Amygdala (tissue), 56 donors: ENCODE results near the gene SYNE1.
"Not testable (repeated sequence)": the region's sequence is repeated elsewhere in the genome, so short reads cannot be mapped to it uniquely, and the experiment has no call there.

Source experiments
- DNase-seq, 56 donors: peaks; one replicate each; lab custom pipeline; 2025; lab: John Stamatoyannopoulos, UW

SYNE1 gene

GRCh38 chr6:152452639-152453038, 184.5 kb downstream of the SYNE1 start:
- DNase-seq, result no peak

- DNase-seq, result no peak
Measured at GRCh38 chr6:152450519-152450918, 186.6 kb downstream of the SYNE1 start.

DNA sequence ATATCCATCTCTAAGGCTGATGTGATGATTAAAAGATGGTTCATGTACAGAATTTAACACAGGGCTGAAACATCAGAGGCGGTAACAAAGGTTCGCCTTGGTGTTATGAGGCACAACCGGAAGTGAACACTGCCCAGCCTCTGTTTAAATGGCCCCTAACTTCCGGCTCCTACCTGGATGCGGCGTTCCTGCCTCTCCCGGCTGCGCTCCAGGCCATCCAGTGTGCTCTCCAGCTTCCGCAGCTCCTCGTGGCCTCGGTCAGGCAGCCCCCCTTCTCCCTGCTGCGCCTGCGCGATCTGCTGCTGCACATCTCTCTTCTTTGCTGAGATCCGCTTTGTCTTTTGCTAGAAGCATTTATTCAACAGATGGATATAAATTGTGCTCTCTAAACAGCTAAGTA, 195.3 kb downstream of the SYNE1 start:
- peak in 7 of 56 donors; percentile 2 to 9 (median 8) for DNase-seq

DNA sequence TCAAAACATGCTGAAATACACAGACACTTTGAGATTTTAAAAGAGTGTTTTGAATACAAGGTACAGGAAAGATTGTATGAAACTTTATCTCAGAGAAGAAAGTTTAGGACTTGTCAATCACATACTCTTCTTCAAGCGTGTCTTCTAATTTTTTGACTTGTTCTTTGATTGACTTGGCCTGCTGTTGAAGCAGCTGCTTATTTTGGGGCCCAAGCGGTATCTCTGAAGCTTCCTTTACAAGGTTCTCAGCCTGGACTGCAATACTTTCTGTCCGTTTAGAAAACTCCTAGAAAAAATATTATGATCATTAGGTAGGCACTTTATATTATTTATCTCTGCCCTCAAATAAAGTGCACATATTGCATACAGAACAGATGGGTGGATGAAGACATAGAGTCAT, 201.3 kb downstream of the SYNE1 start:
- no peak for DNase-seq

DNA sequence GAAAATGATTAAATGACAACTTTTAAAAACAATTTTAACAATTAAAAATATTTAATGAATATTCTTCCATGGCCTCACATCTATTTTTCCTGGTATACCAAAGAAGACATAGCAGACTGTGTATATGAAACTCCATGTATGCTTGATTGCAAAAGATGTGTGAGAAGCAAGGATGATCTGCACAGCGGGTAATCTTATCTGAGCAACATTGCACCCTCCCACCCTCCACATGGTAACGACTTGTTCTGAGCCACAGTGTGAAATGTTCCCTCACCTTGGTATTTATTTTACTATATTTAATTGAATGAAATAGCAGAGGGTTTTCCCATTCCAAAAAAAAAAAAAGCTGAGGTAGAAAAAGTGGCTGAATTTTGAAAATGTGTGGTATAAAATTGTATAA, 204.4 kb downstream of the SYNE1 start:
- DNase-seq, result peak in 5 of 56 donors; percentile 5 to 40 (median 13)

DNA sequence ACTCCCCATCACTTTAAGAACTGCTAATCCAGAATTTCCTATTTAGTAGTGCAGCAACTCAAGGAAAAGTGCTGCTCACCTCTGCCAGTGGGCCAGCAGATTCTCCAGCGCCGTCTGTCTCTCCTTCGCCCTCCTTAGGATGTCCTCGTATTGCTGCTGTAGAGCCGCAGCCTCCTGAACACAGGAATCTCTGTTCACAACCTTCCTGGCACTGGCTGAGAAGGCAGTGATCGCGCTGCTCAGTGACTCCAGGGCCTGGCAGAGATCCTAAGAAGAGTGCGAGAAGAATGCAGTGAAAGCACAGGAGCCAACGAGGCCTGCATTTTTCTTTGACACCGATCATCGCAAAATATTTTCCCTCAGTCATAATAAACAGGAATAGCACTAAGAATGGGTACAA, 209.0 kb downstream of the SYNE1 start:
- DNase-seq, result peak in 1 of 56 donors; percentile 22

- no peak for DNase-seq
Measured at GRCh38 chr6:152426276-152426675, 210.9 kb downstream of the SYNE1 start.

DNA sequence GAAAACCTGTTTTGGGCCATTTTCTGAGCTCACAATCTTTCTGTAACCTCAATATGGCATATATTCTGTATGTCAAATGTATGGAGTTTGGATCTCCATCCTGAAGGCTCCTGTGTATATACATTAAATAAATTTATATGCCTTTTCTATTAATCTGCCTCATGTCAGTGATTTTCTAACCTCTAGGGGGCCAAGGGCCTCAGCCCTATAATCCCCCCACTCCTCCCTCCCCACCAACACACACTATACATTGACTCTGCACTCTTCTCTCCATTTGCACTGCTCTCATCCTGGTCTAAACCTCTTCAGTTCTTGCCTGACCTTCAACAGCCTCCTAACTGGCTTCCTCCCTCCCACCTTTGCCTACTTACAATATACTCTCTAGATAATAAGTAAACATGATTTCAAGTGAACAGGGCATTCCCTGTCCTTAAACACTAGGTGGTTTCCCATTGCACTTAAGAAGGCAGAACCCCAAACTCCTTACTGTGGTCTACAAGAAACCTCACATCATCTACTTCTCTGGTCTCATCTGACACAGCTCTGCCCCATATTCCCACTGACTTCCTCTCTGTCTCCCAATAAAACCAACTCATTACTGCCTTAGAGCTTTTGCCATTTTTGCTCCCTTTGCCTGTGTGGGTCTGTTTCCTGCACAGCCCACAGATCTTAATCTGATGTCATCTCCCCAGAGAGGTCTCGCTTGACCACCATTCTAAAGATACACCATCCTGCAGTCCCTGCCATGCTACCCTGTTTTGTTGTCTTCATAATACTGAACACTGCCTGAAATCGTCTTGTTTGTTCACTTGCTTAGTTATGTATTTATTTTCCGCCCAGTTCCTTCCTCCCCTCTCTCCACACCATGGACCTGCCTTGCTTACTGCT, 213.7 kb downstream of the SYNE1 start:
- no peak for DNase-seq

DNA sequence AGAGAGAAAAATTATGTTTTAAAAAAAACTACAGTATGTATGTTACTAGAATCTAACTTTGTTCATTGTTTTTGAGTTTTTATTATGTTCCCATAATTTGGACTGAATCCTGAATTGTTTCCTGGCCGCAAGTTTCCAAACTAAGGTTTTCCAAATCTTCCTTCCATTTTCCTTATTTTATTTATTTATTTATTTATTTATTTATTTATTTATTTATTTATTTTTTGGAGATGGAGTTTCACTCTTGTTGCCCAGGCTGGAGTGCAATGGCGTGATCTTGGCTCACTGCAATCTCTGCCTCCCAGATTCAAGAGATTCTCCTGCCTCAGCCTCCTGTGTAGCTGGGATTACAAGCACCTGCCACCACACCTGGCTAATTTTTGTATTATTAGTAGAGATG, 215.7 kb downstream of the SYNE1 start:
- DNase-seq, result not testable (repeated sequence)

DNA sequence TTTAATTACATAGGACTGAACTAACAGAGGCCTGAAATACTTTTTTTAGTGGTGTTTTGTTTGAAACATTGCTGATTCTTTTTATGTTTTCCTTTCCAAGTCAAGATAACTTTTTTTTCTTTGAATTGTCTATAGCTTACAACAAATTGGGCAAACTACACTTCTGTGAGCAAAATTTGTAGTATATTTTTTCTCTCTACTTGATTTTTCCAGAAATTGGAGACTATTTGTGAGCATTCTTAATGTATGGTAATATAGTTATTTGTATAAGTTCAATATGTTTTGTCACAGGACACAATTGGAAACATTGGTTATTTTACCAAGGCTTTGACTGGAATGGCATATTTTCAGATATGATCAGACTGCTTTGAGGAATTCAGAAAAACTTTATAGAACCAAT, 216.5 kb downstream of the SYNE1 start:
- no peak for DNase-seq

GRCh38 chr6:152418551-152418950, 218.6 kb downstream of the SYNE1 start:
- DNase-seq, result no peak

GRCh38 chr6:152416652-152417051, 220.5 kb downstream of the SYNE1 start:
- DNase-seq, result peak in 6 of 56 donors; percentile 1 to 16 (median 2)

- no peak for DNase-seq
Measured at GRCh38 chr6:152404936-152405595, 232.1 kb downstream of the SYNE1 start.

DNA sequence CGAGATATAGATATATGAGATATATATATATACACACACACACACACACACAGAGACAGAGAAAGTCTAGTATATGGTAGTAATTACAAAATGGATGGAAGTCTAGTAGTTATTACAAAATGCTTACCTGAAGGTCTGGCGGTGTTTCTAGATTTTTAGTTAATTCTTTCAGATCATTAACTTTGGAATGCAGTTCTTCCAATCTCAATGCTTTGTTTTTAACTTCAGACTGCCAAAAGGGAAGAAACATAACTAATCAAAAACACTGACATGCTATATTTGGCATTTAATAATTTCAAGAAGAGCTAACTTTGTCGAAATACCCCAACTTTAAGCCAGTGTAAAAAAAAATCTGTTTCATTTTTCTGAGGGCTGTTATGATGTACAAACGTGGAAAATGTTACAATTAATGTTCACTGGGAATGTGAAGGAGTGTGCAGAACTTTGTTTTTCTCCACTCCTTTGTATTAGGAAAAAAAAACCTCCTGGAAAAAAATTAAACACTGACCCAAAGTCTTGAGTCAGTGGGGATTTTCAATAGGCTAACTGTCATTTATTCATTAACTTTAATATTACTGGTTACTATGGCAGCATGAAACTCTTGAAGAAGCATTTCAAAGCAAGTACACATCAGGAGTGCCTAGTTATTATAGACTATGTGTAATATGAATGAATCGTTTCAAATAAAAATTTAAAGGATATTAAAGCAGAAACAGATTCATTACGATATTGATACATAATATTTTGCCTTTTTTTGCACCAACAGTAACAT, 232.9 kb downstream of the SYNE1 start:
- no peak for DNase-seq

- no peak for DNase-seq
Measured at GRCh38 chr6:152402791-152403190, 234.4 kb downstream of the SYNE1 start.

GRCh38 chr6:152401978-152402377, 235.2 kb downstream of the SYNE1 start:
- no peak for DNase-seq

GRCh38 chr6:152399399-152399798, 237.8 kb downstream of the SYNE1 start:
- no peak for DNase-seq

DNA sequence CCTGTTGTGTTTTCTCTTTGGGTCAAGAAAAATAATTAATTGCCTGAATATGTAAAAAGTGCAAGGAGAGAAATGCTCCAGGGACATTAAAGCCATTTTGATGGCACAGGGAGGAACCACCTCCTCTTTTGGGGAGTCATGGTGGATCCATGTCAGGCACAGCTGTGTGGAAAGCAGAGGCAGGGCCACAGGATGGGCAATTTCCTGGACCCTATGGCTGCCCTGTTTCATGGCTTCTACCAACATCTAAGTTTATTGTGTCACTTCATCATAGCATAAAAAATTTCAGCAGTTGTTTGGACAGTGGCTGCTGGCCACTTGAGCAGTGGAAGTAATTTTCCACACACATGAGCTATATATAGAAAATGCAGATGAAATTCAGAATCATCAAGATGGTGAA, 238.2 kb downstream of the SYNE1 start:
- DNase-seq, result no peak

DNA sequence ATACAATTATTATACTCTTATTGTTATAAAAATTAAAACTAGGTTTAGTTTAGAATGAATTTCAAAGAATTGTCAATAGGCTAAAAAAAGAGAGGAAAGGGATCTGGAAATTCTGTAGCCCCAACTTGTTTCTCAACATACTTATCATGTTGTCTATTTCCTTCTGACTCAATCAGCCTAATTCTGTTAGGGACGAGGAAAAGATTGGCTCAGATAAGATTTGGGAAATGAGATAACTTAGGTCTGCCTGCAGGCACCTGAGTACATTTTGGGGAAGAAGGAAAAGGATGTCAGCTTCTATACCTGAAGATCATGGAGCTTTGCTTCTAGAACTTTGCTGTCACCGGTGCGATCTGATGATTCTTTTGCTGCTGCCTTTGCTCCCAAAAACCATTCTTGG, 238.8 kb downstream of the SYNE1 start:
- DNase-seq, result no peak

- no peak for DNase-seq
Measured at GRCh38 chr6:152394303-152394702, 242.9 kb downstream of the SYNE1 start.
